Neural cell (in vitro differentiated cells): ENCODE results near the gene MUC15. TPM values are rescaled to one million over a fixed set of nuclear protein-coding genes. Genes with fewer than 3 reads are reported as not detected.

Source experiments
- H2AFZ ChIP-seq: fragments of 200-600, 300-800 bp; sonication (generic), shearing (Covaris generic); 2 replicates; pipeline ENCODE4 v1.6.0; 2014; ENCODE audit warnings: low read depth, mild to moderate bottlenecking, antibody characterized with exemption, low read length, moderate library complexity
- H3F3A ChIP-seq: fragments of 200-600 bp; shearing (Covaris generic); 2 replicates; pipeline ENCODE4 v1.6.1; 2016; ENCODE audit warnings: mild to moderate bottlenecking, moderate library complexity, mixed read lengths, antibody characterized with exemption, low read length; ENCODE audit not compliant: insufficient read depth, poor library complexity, severe bottlenecking
- H3K27ac ChIP-seq: fragments of 200-600, 300-800 bp; sonication (generic), shearing (Covaris generic); 2 replicates; pipeline ENCODE4 v1.5.1; 2014; ENCODE audit warnings: mild to moderate bottlenecking, low read length, moderate library complexity
- H3K27me3 ChIP-seq: fragments of 300-800, 200-600 bp; sonication (generic), shearing (Covaris generic); 2 replicates; pipeline ENCODE4 v1.6.0; 2014; ENCODE audit warnings: mild to moderate bottlenecking, low read depth, low read length, moderate library complexity; ENCODE audit not compliant: insufficient read depth
- H3K36me3 ChIP-seq: fragments of 300-800, 200-600 bp; sonication (generic), shearing (Covaris generic); 2 replicates; pipeline ENCODE4 v1.5.1; 2014; ENCODE audit warnings: mild to moderate bottlenecking, antibody characterized with exemption, low read length, moderate library complexity; ENCODE audit not compliant: insufficient read depth
- H3K4me2 ChIP-seq: fragments of 300-800, 200-600 bp; sonication (generic), shearing (Covaris generic); 2 replicates; pipeline ENCODE4 v1.6.0; 2014; ENCODE audit warnings: mild to moderate bottlenecking, low read length
- H3K4me3 ChIP-seq: fragments of 300-800, 200-600 bp; sonication (generic), shearing (Covaris generic); 2 replicates; pipeline ENCODE4 v1.5.1; 2014; ENCODE audit warnings: mild to moderate bottlenecking, low read length, moderate library complexity
- H3K79me2 ChIP-seq: fragments of 200-600 bp; shearing (Covaris generic); replicated peaks from 2 replicates; pipeline ENCODE4 v1.6.0; 2014; ENCODE audit warnings: mild to moderate bottlenecking, low read length, moderate library complexity; ENCODE audit not compliant: insufficient read depth
- H3K9ac ChIP-seq: fragments of 300-800, 200-600 bp; sonication (generic), shearing (Covaris generic); 2 replicates; pipeline ENCODE4 v1.6.1; 2016; ENCODE audit warnings: mild to moderate bottlenecking, low read length, mixed read lengths
- H3K9me2 ChIP-seq: fragments of 200-600 bp; shearing (Covaris generic); 2 replicates; pipeline ENCODE4 v1.6.1; 2016; ENCODE audit warnings: mild to moderate bottlenecking, low read length, mixed read lengths; ENCODE audit not compliant: insufficient read depth
- H3K9me3 ChIP-seq: fragments of 200-600, 300-800 bp; sonication (generic), shearing (Covaris generic); 2 replicates; pipeline ENCODE4 v1.6.1; 2016; ENCODE audit warnings: mild to moderate bottlenecking, mixed run types, low read length, moderate library complexity, mixed read lengths
- H4K20me1 ChIP-seq: fragments of 200-600 bp; shearing (Covaris generic); 2 replicates; pipeline ENCODE4 v1.6.1; 2016; ENCODE audit warnings: mild to moderate bottlenecking, mixed run types; ENCODE audit not compliant: insufficient read depth
- CTCF ChIP-seq: fragments of 450-650 bp; IDR thresholded peaks from 2 replicates; pipeline ENCODE4 v1.5.1; 2014; ENCODE audit warnings: antibody characterized with exemption, mild to moderate bottlenecking, moderate library complexity; ENCODE audit not compliant: poor library complexity, severe bottlenecking
- EP300 ChIP-seq: fragments of 450-650 bp; conservative IDR thresholded peaks from 2 replicates; pipeline ENCODE4 v1.6.1; 2014; ENCODE audit warnings: antibody characterized with exemption, mild to moderate bottlenecking, moderate library complexity; ENCODE audit not compliant: poor library complexity, severe bottlenecking
- EZH2 ChIP-seq: fragments of 200-600, 300-800 bp; shearing (Covaris generic), sonication (generic); IDR thresholded peaks from 2 replicates; pipeline ENCODE4 v1.6.1; 2014; ENCODE audit warnings: antibody characterized with exemption, low read length, borderline replicate concordance, mild to moderate bottlenecking; ENCODE audit not compliant: insufficient read depth, poor library complexity, severe bottlenecking
- MXI1 ChIP-seq: fragments of 450-650 bp; conservative IDR thresholded peaks from 2 replicates; pipeline ENCODE4 v1.6.1; 2014; ENCODE audit warnings: antibody characterized with exemption, mild to moderate bottlenecking; ENCODE audit not compliant: poor library complexity, severe bottlenecking
- POLR2AphosphoS5 ChIP-seq: IDR thresholded peaks from 2 replicates; pipeline ENCODE4 v1.6.1; 2012
- RAD21 ChIP-seq: fragments of 450-650 bp; conservative IDR thresholded peaks from 2 replicates; pipeline ENCODE4 v1.6.1; 2014; ENCODE audit warnings: antibody characterized with exemption, mild to moderate bottlenecking, moderate library complexity
- REST ChIP-seq: IDR thresholded peaks from 2 replicates; pipeline ENCODE4 v1.6.1; 2012; ENCODE audit warnings: borderline replicate concordance
- SMC3 ChIP-seq: fragments of 450-650 bp; conservative IDR thresholded peaks from 2 replicates; pipeline ENCODE4 v1.6.1; 2014; ENCODE audit warnings: antibody characterized with exemption, mild to moderate bottlenecking, moderate library complexity; ENCODE audit not compliant: poor library complexity
- TAF1 ChIP-seq: IDR thresholded peaks from 2 replicates; pipeline ENCODE4 v1.6.1; 2012; ENCODE audit warnings: low read depth
- polyA plus RNA-seq: library from polyadenylated mRNA; depleted of rRNA; stranded (reverse); fragments of >200 nt; gene quantifications from 2 replicates; pipeline ENCODE4 v1.2.3, GENCODE V29; 2014

Gene MUC15
- polyA plus RNA-seq, 1 donor from 2014 or later: not detected

- no peak overlapping the region for H3K4me2 ChIP-seq
- no peak overlapping the region for H3K27ac ChIP-seq
- H3K9me3 ChIP-seq: no peaks in the 10 kb centered on the region
- TF ChIP-seq EP300: no peak
- TF ChIP-seq SMC3: no peak
- no peak for TF ChIP-seq EZH2
- H2AFZ ChIP-seq: no peak overlapping the region
- H3K79me2 ChIP-seq: no peaks in the 10 kb centered on the region
- no peak overlapping the region for H3K4me3 ChIP-seq
- no peak overlapping the region for H3K9ac ChIP-seq
- no peaks in the 10 kb centered on the region for H3K27me3 ChIP-seq
- H3K36me3 ChIP-seq: no peaks in the 10 kb centered on the region
- H3K9me2 ChIP-seq: no peaks in the 10 kb centered on the region
- H4K20me1 ChIP-seq: no peaks in the 10 kb centered on the region
- H3F3A ChIP-seq: no peaks in the 10 kb centered on the region
Observed at GRCh38 chr11:26580929-26581328, 8.9 kb upstream of the MUC15 start.

GRCh38 chr11:26579683-26580082 lies 7.6 kb upstream of the MUC15 start:
- no peak overlapping the region for H2AFZ ChIP-seq
- no peaks in the 10 kb centered on the region for H3K79me2 ChIP-seq
- no peaks in the 10 kb centered on the region for H3K36me3 ChIP-seq
- no peaks in the 10 kb centered on the region for H3F3A ChIP-seq
- H3K27ac ChIP-seq: no peak overlapping the region
- H4K20me1 ChIP-seq: no peaks in the 10 kb centered on the region
- no peak overlapping the region for H3K9ac ChIP-seq
- no peak overlapping the region for H3K4me2 ChIP-seq
- no peak overlapping the region for H3K4me3 ChIP-seq
- TF ChIP-seq EP300 (no peak), RAD21 (no peak), CTCF (no peak), TAF1 (no peak), POLR2AphosphoS5 (no peak), EZH2 (no peak), SMC3 (no peak), MXI1 (no peak), REST (no peak)
- H3K9me2 ChIP-seq: no peaks in the 10 kb centered on the region
- H3K9me3 ChIP-seq: no peaks in the 10 kb centered on the region
- H3K27me3 ChIP-seq: no peaks in the 10 kb centered on the region

GRCh38 chr11:26578998-26579661 lies 7.1 kb upstream of the MUC15 start:
- H3K9ac ChIP-seq: no peak overlapping the region
- no peaks in the 10 kb centered on the region for H4K20me1 ChIP-seq
- no peaks in the 10 kb centered on the region for H3K36me3 ChIP-seq
- H3K4me2 ChIP-seq: no peak overlapping the region
- H3K4me3 ChIP-seq: no peak overlapping the region
- H3K79me2 ChIP-seq: no peaks in the 10 kb centered on the region
- no peak overlapping the region for H2AFZ ChIP-seq
- no peaks in the 10 kb centered on the region for H3F3A ChIP-seq
- H3K9me3 ChIP-seq: no peaks in the 10 kb centered on the region
- no peaks in the 10 kb centered on the region for H3K9me2 ChIP-seq
- TF ChIP-seq POLR2AphosphoS5: no peak
- TF ChIP-seq REST: no peak
- TF ChIP-seq MXI1: no peak
- no peak for TF ChIP-seq CTCF
- TF ChIP-seq TAF1: no peak
- no peak for TF ChIP-seq SMC3
- TF ChIP-seq EP300: no peak
- TF ChIP-seq EZH2: no peak
- TF ChIP-seq RAD21: no peak
- no peaks in the 10 kb centered on the region for H3K27me3 ChIP-seq
- no peak overlapping the region for H3K27ac ChIP-seq
